GM12878 (cell line): ENCODE results near the gene FHOD3.

ENCODE experiments used
- MXI1 ChIP-seq: fragments of 150-350 bp; IDR thresholded peaks from 2 replicates; pipeline ENCODE4 v1.6.1; 2011; ENCODE audit warnings: low read depth, mild to moderate bottlenecking, inconsistent platforms, low read length, improper control_type of control experiment
- POLR2A ChIP-seq: IDR thresholded peaks from 2 replicates; pipeline ENCODE4 v1.6.1; 2011; ENCODE audit warnings: low read depth, mild to moderate bottlenecking, low read length
- RELA ChIP-seq: fragments of 450-650 bp; IDR thresholded peaks from 2 replicates; pipeline ENCODE4 v1.8.0; 2014; ENCODE audit warnings: borderline replicate concordance; ENCODE audit not compliant: partially characterized antibody
- SIN3A ChIP-seq: IDR thresholded peaks from 2 replicates; pipeline ENCODE4 v1.6.1; 2012; ENCODE audit warnings: low read depth, low read length, improper control_type of control experiment
- SMAD1 ChIP-seq: fragments of 450-650 bp; IDR thresholded peaks from 2 replicates; pipeline ENCODE4 v1.6.1; 2018; ENCODE audit warnings: mild to moderate bottlenecking, low read depth; ENCODE audit not compliant: partially characterized antibody
- STAT3 ChIP-seq: IDR thresholded peaks from 2 replicates; pipeline ENCODE4 v1.6.1; 2011; ENCODE audit warnings: low read depth, low read length, improper control_type of control experiment
- SUPT20H ChIP-seq: IDR thresholded peaks from 2 replicates; pipeline ENCODE4 v1.6.1; 2011; ENCODE audit warnings: low read depth, mild to moderate bottlenecking, low read length, moderate library complexity, borderline replicate concordance; ENCODE audit not compliant: control insufficient read depth
- TF ChIP-seq, protein P1 (sequence below), 3 experiments: IDR thresholded peaks in 2 of 3; conservative IDR thresholded peaks in 1 of 3; 2 replicates each; pipeline ENCODE4 v1.5.1; 2011; ENCODE audit warnings: low read depth in 3 of 3, low read length in 3 of 3, mild to moderate bottlenecking in 3 of 3, control low read depth in 2 of 3, moderate library complexity in 2 of 3, inconsistent platforms in 1 of 3, mixed read lengths in 1 of 3; ENCODE audit not compliant: control insufficient read depth in 2 of 3, insufficient read depth in 1 of 3; ENCODE audit errors: extremely low read depth in 1 of 3
- TF ChIP-seq, protein P2 (sequence below): IDR thresholded peaks from 2 replicates; pipeline ENCODE4 v1.6.1; 2012; ENCODE audit warnings: mild to moderate bottlenecking, low read depth, low read length

DNA sequence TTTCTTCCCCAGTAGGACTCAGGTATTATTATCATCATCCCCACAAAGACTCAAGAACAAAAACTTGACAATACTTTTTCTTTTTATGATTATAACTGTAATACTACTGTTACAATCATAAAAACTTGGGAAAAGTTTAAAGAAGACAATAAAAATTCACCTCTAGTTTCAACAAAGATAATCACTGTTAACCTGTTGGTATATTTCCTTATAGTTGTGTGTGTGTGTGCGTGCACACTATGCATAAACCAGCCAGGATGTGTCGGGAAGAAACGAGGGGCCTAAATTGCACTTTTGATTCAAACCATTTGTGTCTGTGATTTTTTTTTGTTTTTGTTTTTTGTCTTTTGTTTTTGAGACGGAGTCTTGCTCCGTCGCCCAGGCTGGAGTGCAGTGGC, 298.3 kb downstream of the FHOD3 start:
- TF ChIP-seq, protein P1, sequence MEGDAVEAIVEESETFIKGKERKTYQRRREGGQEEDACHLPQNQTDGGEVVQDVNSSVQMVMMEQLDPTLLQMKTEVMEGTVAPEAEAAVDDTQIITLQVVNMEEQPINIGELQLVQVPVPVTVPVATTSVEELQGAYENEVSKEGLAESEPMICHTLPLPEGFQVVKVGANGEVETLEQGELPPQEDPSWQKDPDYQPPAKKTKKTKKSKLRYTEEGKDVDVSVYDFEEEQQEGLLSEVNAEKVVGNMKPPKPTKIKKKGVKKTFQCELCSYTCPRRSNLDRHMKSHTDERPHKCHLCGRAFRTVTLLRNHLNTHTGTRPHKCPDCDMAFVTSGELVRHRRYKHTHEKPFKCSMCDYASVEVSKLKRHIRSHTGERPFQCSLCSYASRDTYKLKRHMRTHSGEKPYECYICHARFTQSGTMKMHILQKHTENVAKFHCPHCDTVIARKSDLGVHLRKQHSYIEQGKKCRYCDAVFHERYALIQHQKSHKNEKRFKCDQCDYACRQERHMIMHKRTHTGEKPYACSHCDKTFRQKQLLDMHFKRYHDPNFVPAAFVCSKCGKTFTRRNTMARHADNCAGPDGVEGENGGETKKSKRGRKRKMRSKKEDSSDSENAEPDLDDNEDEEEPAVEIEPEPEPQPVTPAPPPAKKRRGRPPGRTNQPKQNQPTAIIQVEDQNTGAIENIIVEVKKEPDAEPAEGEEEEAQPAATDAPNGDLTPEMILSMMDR (IDR thresholded peaks at IDR 0.05 in 2 of 3, conservative IDR thresholded peaks at IDR 0.05 in 1 of 3; ENCODE audit: control insufficient read depth in 2 of 3, extremely low read depth in 1 of 3, insufficient read depth in 1 of 3, low read depth in 3 of 3, low read length in 3 of 3) = no peak
- TF ChIP-seq SUPT20H (no peak), MXI1 (no peak), RELA (no peak), SMAD1 (no peak), STAT3 (no peak), SIN3A (no peak), POLR2A (no peak)
- TF ChIP-seq, protein P2, sequence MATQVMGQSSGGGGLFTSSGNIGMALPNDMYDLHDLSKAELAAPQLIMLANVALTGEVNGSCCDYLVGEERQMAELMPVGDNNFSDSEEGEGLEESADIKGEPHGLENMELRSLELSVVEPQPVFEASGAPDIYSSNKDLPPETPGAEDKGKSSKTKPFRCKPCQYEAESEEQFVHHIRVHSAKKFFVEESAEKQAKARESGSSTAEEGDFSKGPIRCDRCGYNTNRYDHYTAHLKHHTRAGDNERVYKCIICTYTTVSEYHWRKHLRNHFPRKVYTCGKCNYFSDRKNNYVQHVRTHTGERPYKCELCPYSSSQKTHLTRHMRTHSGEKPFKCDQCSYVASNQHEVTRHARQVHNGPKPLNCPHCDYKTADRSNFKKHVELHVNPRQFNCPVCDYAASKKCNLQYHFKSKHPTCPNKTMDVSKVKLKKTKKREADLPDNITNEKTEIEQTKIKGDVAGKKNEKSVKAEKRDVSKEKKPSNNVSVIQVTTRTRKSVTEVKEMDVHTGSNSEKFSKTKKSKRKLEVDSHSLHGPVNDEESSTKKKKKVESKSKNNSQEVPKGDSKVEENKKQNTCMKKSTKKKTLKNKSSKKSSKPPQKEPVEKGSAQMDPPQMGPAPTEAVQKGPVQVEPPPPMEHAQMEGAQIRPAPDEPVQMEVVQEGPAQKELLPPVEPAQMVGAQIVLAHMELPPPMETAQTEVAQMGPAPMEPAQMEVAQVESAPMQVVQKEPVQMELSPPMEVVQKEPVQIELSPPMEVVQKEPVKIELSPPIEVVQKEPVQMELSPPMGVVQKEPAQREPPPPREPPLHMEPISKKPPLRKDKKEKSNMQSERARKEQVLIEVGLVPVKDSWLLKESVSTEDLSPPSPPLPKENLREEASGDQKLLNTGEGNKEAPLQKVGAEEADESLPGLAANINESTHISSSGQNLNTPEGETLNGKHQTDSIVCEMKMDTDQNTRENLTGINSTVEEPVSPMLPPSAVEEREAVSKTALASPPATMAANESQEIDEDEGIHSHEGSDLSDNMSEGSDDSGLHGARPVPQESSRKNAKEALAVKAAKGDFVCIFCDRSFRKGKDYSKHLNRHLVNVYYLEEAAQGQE = no peak
